ENCODE data around the gene HSP90AB1. TPM values are rescaled to one million over a fixed set of nuclear protein-coding genes. Genes with fewer than 3 reads are reported as not detected.

HSP90AB1 gene
- total and polyA plus RNA-seq, 9 of the 15 experiments (the other 6 are each of a cell fraction or from before 2014, with no cell fraction given), result 1,780 to 3,358 (median 2,262) TPM

- TF ChIP-seq ATF3 (IDR thresholded peaks at IDR 0.05) (no peak), ATF3 (CRISPR knock-in tag; conservative IDR thresholded peaks at IDR 0.05) (no peak), ZBTB9 (CRISPR knock-in tag; IDR thresholded peaks at IDR 0.05) (peak; percentile 90), ZMIZ1 (IDR thresholded peaks at IDR 0.05; ENCODE audit: low read depth in 2 of 2, low read length in 2 of 2) (no peak), MEF2D (tag; conservative IDR thresholded peaks at IDR 0.05; ENCODE audit: low read depth) (no peak), ZKSCAN3 (CRISPR knock-in tag; IDR thresholded peaks at IDR 0.05) (no peak), TSC22D4 (tag; IDR thresholded peaks at IDR 0.05) (no peak), CHD7 (IDR thresholded peaks at IDR 0.05; ENCODE audit: low read depth, low read length) (no peak)
Observed at GRCh38 chr6:44219053-44219814, 27.7 kb upstream of the HSP90AB1 start (continued).

Measured in K562 (cell line).